HG03135 (cell line): ENCODE data around the gene C5orf52.
"Not testable (repeated sequence)": the region's sequence is repeated elsewhere in the genome, so short reads cannot be mapped to it uniquely, and the experiment has no call there.

ENCODE experiments used
- ATAC-seq: cut with Tn5 transposase; IDR thresholded peaks from one replicate; pipeline ENCODE4 v1.9.1; 2021; ENCODE audit warnings: mild to moderate bottlenecking, moderate library complexity; ENCODE audit not compliant: unreplicated experiment

C5orf52 gene

DNA sequence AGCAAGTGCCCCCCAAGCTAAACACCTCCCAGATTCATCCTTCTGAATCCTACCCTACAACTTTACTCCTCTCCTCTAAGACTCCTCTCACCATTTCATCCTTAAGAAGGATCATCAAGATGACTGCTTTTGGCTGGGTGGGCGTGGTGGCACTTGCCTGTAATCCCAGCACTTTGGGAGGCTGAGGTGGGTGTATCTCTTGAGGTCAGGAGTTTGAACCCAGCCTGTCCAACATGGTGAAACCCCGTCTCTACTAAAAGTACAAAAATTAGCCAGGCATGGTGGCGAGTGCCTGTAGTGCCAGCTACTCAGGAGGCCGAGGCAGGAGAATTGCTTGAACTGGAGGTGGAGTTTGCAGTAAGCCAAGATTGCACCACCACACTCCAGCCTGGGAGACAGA is 3.0 kb downstream of the C5orf52 start:
- ATAC-seq, result not testable (repeated sequence)

DNA sequence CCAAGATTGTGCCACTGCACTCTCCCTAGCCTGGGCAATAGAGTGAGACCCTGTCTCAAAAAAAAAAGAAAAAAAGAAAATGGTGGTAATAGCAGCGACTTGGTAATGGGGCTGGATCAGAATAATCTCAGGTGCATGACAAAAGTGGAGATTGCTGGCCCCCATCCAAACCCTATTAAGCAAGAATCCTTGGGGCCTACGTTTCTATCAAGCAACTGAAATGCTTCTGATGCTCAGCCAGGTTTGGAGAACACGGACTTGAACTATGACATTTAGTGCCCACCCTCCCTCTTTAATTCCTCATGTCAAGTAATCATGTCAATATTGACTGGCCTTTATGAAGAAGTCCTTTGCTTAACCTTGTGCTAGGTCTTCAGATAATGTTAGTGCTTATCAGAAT is 6.6 kb downstream of the C5orf52 start:
- ATAC-seq, result no peak

DNA sequence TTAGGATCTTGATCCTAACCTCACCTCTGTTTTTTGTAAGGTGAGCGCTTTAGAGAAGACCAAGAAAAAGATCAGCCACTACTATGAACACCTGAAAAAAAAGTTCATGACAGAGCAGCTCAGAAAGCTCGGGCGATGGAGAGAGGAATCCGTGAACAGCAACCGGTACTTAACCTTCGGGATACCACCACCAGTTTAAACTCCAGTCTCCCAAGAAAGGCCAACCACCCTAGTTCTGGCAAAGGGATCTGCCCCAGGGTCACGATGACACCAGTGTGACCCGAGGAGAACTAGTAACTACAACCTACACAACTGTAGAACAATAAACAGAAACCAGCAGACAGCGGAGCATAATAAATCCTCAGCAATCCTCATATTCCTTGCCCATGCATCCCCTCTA is 8.5 kb downstream of the C5orf52 start:
- no peak for ATAC-seq

DNA sequence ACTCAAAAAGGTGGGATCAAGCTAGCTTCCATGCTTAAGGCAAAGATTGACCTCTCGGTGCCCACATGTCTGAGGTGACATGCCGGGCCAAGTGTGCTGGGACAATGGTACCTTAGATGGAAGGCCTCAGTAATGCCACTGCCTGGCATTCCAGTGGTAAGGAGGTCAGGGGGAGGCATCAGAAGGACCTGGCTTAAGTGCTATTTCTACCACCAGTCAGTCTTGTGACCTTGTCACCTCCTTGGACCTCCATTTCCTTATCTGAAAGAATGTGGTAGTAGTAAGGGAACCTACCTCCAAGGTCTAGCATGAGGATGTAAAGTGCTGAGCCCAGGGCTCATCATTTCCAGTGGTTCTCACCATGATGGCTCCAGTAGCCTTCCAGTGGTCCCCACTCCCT is 8.9 kb downstream of the C5orf52 start:
- ATAC-seq, result no peak

DNA sequence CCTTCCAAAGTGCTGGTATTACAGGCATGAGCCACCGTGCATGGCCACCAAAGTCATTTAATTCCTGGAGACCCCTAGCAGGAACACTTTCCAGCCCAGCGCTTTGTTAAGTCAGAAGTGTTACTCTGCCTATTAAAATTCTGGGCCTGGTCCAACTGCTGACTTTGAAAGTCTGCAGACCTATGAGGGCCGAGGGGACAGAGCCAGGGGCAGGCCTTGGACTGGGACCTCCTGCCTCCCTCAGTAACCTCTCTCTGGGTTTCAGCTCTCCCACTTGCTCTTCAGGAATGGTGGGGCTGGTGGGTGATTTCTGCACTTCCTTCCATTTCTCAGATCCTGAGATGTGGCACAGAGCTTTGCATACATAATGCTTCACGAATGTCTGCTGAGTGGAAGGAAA is 9.7 kb downstream of the C5orf52 start:
- no peak for ATAC-seq

DNA sequence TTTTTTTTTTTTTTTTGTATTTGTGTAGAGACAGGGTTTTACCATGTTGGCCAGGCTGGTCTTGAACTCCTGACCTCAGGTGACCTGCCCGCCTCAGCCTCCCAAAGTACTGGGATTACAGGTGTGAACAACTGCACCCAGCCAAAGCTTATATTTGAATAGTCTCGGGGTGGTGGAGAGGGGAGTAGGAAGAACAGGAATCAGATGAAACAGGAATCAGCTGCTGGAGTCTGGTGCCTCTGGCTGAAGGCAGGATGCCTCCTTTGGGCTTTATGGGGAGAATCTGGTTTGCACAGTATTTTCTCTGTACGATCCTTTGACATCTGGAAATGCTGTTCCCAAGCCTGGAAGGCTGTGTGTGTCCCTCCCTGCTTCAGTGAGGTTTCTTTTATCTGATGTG is 10.9 kb downstream of the C5orf52 start:
- no peak for ATAC-seq

DNA sequence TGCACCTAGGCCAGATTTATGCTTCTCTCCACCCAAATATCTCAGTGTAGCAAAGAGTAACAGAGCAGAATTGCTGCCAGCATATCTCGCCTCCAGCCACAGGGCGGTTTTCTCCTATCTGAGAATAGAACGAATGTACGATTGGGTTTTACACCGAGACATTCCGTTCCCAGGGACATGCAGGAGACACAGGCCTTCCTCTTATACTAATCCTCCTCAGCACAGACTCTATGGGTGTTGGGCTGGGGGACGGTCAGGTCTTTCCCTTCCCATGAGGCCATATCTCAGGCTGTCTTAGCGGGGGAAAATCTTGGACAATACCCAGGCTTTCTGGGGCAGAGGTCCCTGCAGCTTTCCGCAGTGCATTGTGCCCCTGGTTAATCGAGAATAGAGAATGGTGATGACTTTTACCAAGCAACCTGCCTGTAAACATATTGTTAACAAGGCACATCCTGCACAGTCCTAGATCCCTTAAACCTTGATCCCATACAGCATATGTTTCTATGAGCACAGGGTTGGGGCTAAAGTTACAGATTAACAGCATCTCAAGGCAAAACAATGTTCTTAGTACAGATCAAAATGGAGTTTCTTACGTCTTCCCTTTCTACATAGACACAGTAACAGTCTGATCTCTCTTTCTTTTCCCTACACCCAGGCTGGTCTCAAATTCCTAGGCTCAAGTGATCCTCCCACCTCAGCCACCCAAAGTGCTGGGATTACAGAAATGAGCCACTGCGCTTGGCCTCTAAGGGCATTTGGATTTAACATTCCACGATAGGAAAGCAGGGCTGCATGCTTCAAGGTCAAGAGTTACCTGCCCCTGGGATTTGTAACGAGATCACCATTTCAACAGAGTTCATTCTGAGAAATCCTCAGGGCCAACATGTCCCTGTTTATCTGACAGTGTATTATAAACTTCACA is 15.2 kb downstream of the C5orf52 start:
- not testable (repeated sequence) for ATAC-seq

DNA sequence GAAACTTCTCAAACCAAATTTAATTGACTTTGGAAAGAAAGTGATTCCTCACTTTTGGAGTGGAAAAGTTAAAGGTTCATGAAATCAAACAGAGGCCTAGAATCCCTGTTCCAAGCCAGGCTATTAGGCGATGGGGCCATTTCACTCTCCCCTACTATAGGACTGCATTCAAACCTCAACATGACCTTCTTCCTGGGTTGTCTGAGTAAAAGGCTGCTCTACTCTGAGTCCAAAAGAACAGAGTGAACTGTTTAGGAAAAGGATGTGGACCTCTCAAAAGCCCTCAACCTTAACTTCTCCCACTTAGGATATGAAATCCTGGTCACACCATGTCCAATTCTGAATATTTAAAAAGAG is 15.8 kb downstream of the C5orf52 start:
- ATAC-seq, result no peak

DNA sequence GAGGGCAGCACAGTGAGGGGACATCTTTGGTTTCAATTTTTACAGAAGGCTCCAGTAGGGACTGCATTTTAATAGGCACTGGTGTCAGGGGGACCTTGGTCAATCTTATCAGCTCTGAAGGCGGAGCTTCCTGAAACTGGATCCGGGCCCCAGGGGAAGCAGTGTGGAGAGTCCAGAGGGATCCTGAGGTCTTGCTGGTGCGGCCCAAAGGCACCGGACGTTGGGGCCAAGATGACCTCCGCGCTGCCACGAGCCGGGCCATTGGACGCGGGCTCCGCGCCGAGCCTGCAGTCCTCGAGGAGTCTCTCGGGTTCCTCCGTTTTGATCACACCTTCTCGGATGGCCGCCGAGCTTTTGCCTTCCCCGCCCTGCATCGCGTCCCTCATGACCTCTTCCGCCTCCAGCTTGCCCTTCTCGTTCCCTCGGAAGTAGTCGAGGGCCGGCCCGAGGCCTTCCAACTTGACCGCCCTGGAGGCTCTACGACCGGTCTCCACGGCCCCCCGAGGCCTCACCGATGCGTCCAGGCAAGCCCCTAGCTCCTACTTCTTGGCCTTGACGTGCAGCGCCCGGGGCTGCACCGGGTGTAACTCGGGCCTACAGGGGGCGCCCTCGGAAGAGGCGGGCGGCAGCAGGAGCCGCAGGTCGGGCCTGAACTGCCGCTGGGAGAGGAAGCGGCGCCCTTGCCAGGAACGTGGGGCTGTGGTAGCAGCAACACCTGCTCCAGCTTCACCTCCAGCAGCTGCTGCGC is 18.8 kb downstream of the C5orf52 start:
- ATAC-seq, result no peak

DNA sequence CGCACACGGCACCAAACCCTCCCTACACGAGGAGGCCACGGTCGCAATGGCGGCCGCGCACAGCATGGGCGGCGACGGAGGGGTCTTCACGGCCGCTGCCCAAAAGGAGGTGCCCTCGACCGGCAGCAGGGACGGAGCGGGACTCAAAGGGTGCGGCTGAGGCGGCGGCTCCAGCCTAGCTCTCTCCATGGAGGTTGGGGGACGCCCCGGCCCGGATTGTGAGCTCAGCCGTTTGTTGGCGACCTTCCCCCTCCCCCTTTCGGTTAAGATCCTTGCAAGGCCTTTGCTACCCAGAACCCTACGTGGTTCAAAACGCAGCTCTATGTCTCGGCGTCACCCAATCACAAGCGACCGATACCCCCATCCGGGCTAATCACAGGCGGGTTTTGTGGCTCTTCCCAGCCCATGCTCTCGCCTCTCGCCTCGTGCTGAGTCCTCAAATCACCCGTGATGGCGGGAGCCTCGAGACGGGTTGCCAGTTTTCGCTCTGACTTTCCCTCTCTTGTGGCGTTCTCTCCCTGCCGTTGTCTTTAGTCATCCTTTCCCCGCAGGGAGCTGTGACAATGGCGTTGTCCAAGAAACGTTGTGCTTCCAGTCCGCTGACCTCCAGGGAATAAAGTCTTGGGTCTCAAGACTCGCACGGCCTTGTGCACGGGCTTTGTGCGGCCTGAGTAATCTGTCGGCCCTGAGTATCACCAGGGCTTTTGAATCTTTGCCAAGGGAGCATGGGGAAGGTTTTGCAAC is 19.5 kb downstream of the C5orf52 start:
- no peak for ATAC-seq

DNA sequence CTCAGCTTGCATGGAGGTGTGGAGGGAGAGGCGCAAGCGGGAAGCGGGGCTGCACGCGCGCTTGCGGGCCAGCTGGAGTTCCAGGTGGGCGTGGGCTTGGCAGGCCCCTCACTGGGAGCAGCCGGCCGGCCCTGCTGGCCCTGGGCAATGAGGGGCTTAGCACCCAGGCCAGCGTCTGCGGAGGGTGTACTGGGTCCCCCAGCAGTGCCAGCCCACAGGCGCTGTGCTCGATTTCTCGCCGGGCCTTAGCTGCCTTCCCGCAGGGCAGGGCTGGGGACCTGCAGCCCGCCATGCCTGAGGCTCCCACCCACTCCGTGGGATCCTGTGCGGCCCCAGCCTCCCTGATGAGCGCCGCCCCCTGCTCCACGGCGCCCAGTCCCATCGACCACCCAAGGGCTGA is 22.5 kb downstream of the C5orf52 start:
- ATAC-seq, result not testable (repeated sequence)

DNA sequence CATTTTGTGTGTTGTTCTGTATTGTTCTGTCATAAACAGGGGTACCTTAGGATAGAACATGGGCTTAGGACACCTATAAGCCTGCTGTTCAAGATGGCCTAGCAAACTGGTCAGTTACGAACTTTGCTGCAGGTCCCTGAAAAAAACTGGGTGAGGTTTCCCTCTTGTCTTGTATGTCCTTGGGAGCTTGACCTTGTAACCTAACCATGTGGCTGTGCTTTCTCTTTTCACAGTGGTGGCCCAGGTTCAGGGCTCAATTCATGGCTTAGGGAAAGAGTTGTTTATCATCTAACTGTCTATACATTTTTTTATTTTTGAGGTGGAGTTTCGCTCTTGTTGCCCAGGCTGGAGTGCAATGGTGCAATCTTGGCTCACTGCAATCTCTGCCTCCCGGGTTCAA is 24.8 kb downstream of the C5orf52 start:
- not testable (repeated sequence) for ATAC-seq

DNA sequence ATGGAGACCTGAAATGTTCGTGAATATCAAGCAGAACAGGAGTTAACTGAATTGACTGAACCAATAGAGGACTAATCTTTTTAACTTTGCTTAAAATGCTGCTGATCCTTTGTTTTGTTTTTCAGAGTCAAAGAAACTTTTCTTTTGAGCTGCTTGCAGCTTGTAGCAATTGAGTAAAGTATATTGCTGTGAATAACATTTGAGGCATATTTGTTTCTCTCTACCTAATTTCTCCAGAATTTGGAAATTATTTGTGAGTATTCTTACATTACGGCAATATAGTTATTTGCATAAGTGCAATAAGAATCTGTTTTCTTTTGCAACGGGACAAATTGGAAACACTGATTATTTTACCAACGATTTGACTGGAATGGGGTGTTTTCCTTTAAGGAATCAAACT is 27.3 kb downstream of the C5orf52 start:
- not testable (repeated sequence) for ATAC-seq

DNA sequence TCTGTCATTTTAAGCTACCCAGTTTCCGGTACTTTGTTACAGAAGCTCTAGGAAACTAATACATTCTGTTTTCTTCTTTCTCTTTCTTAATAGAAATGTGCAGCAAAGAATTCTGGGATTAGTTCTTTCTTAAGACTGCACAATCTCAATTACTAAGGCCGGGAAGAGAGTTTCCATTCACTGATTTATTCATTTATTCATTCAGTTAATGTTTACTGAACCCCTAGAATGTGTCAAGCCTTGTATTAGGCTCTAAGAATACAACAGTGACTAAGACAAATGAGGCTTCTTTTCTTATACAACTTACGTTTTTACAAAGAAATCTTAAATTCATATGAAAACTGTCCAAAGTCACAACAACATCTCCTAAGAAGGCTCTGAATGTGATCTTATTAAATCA is 32.4 kb downstream of the C5orf52 start:
- no peak for ATAC-seq

DNA sequence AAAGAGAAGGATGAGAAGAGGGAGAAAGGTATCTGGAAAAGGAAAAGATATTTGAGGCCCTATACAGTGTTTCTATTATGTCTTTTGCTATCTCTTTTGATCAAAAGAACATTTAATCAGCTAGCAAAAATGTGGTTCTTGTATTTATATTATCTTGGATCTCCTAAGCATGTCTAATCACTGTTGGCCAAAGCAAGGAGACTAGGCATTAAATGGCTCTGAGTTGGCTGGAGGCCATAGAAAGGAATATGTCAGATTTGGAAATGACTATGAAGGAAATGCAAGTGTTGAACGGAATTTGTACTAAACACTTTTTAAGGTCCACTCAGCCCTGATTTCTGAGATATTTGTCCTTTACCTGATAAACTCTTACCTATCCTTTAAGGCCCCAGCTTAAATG is 37.5 kb downstream of the C5orf52 start:
- no peak for ATAC-seq

DNA sequence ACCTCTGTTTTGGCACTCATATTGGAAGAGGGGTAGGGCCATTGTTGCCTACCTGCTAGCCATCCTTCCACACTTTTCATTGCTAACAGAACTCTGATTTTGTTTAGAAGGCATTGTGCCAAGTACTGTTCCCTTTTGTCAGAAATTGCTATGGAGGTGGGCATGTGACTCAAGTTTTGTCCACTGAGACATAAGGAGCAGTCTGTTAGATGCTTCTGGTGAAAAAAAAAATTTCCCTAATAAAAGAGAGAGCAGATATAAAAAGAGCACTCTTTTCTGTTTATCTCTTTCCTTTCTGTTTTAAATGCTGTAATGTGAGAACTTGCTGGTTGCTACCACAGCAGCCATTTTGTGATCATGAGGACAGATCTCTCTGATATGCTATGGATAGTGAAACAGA is 38.0 kb downstream of the C5orf52 start:
- ATAC-seq, result no peak

DNA sequence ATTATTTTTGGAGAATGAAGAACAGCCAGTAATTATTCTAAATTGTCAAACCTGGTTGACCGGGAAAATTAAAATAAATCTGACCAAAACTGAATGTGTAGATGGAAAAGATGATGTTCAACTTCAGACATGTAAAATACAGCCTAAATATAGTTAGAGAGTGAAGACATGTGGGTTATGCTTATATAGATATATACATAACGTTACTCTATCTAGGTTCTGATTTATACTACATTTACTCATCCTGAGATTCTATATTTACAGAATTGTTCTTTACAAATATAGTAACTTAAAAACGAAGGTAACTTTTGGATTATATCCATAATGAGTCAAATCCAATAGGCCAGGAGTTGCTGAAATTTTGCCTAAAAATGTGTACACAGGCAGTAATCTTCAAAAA is 39.1 kb downstream of the C5orf52 start:
- ATAC-seq, result no peak

DNA sequence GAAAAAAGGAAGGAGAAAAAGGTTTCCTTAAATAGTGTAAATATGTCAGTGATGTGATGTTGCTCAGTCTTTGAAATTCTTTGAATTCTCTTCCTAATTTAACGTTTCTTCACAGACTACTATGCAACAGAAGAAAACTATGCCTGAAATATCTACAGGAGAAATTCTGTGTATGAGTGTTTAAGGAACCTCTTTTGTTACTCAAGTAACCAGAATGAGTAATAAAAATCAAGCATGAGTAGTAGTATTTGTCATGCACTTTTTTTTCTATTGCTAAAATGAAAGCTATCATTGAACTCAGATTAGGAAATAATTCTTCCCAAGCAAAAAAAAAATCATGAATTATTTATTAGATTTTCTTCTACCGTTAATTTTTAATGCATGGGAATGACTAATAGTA is 39.5 kb downstream of the C5orf52 start:
- ATAC-seq, result no peak

DNA sequence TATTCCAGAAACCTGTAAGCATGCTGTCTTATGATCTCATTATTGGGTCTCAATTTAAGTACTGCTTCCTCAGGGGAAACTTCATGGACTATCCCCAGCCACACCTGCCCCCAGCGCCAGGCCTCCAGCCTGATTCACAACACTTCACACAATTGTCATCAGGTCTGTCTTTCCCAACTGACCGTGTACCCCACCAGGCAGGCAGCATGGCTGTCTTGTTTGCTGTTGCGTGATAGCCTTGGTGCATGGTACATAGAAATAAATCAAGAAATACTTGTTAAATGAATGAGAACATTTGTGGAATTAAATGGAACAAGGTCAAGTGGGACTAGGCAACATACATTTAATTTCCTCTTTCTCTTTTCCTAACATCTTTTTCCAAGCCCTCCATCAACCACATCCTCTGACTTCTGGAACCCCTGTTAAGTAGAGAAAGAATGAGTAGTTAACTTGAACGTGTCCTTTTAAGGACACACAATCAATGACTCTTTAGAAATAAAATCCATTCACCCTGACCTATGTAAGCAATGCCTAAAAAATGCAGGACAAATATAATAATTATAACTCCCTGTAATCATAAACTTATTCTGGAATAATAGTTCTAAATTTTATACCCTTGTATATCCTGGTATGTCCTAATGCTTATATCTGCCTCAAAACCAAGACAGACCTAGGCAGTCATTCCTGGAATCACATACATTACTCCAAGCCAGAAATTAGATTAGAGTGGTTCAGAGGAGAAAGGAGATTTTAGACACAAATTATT is 42.7 kb downstream of the C5orf52 start:
- ATAC-seq, result no peak

DNA sequence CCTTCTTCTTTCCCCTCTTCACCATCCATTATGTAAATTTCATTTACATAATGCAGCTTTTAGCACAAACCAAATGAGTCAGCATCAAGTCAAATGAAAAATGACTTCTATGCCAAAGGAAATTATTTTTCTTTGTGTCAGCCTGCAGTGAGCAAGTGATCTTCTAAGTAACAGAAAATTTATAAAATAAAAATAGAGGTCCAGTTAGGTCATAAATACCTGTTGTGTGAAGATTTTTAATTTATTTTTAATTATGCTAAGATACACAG is 43.2 kb downstream of the C5orf52 start:
- no peak for ATAC-seq

DNA sequence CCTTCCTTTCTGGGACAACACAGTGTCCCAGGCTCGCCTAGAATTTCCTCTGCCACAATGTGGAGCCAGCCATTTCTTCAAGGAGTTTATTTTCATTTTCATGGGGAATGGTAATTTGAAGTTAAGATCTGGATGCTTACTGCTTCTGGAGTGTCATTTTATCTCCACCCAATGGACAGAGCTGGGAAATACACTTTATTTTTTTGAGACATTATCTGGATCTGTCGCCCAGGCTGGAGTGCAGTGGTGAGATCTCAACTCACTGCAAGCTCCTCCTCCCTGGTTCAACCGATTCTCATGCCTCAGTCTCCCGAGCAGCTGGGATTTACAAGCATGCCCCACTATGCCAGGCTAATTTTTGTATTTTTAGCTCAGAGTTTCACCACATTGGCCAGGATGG is 47.2 kb downstream of the C5orf52 start:
- no peak for ATAC-seq
